ENCODE measurements around the gene LGALS12. TPM values are rescaled to one million over a fixed set of nuclear protein-coding genes. Genes with fewer than 3 reads are reported as not detected.

LGALS12 gene
- total RNA-seq, 4 donors from 2014 or later: 30.2 to 230 (median 71.0) TPM

DNA sequence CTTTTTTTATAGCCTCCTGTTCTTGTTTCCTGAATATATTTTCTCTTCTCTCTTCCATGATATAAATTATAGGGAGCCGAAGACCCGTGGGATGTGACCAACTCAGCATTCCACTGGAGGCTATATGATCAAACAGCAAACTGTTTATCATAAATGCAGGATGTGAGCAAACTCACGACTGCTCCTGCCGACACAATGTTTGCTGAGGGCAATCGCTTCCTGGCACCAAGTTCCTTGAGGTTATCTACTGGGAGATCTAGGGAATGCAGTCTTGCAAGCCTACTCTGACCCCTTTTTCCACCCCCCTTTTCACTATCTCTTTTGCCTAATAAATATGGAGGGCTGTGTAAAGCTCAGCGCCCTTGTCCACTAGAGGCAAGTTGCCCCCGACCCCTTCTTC lies 17.3 kb downstream of the LGALS12 start:
- TF ChIP-seq, protein P1, sequence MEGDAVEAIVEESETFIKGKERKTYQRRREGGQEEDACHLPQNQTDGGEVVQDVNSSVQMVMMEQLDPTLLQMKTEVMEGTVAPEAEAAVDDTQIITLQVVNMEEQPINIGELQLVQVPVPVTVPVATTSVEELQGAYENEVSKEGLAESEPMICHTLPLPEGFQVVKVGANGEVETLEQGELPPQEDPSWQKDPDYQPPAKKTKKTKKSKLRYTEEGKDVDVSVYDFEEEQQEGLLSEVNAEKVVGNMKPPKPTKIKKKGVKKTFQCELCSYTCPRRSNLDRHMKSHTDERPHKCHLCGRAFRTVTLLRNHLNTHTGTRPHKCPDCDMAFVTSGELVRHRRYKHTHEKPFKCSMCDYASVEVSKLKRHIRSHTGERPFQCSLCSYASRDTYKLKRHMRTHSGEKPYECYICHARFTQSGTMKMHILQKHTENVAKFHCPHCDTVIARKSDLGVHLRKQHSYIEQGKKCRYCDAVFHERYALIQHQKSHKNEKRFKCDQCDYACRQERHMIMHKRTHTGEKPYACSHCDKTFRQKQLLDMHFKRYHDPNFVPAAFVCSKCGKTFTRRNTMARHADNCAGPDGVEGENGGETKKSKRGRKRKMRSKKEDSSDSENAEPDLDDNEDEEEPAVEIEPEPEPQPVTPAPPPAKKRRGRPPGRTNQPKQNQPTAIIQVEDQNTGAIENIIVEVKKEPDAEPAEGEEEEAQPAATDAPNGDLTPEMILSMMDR (IDR thresholded peaks at IDR 0.05; ENCODE audit: low read depth): no peak

DNA sequence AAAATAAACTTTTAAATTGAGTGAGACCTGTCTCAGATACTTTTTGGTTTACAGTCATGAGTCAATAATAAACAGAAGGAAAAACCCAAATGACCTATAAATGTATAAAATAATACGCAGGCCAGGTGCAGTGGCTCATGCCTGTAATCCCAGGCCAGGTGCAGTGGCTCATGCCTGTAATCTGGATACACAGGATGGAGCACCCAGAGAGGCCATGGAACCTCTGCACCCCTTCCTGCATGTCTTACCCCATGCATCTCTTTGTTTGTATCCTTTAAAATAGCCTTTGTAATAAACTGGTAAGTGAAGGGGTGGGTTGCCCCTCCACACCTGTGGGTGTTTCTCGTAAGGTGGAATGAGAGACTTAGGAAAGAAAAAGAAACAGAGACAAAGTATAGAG lies 21.8 kb downstream of the LGALS12 start:
- TF ChIP-seq, protein P1 (IDR thresholded peaks at IDR 0.05; ENCODE audit: low read depth): no peak

DNA sequence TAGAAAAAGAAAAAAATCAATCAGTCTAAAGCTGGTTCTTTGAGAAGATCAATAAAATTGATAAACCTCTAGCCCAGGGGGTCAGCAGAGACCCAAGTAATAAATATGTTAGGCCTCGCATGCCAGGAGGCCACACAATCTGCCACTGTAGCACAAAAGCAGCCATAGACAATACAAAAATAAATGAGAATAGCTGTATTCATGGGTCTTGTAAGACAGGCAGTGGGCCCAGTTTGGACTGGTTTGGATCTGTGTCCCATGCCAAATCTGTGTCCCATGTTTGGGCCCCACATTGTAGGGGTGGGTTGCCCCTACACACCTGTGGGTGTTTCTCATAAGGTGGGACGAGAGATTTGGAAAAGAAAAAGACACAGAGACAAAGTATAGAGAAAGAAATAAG lies 24.1 kb downstream of the LGALS12 start:
- TF ChIP-seq, protein P1 (IDR thresholded peaks at IDR 0.05; ENCODE audit: low read depth): no peak

DNA sequence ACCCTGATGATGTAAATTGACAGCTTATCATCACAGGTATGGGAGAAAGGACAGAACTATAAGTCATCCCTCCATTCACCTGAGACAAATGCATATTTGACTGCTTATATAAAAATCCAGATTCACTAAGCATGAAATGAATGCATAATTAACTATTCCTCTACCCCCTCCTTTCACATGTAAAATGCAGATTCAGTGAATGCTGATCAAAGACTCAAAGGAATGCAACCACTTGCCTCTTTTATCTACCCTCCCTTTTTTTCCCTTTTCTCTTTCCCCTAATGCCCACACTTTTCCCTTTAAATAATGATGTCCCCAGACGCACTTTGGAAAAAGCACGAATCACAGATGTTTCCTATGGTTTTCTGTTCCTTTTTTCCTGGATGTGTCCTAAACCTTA lies 26.2 kb downstream of the LGALS12 start:
- TF ChIP-seq, protein P1 (IDR thresholded peaks at IDR 0.05; ENCODE audit: low read depth): no peak

DNA sequence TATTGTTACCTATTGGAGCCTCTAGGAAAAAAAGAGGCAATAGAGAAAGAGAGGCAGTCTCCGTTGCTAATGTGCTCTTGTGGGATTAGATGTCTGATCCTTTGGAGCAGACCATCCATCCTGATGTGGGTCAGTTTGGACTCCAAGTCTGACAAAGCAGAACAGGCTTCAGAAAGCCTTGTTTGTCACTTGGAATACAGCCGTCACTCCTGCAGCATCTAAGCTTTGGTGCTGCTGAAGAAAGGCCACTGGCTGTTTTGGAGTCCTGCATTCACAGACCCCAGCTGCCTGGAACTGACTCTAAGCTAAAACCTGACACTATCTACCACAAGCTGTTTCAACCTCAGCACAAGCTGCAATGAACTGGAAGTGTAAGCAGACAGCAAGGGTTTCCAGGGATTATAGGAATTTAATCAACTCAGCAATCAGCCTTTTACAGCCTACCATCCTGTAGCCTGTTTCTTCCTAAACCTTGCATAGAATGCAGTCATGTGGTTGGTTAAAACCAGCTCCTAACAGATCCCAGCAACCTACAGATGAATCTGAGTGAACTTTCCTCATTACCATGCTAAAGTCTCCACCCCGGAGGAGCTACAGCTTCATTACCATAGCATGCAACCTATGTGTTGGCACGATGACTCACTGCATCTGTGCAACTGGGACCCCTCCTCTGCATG lies 27.1 kb downstream of the LGALS12 start:
- TF ChIP-seq, protein P1 (IDR thresholded peaks at IDR 0.05; ENCODE audit: low read depth): no peak

DNA sequence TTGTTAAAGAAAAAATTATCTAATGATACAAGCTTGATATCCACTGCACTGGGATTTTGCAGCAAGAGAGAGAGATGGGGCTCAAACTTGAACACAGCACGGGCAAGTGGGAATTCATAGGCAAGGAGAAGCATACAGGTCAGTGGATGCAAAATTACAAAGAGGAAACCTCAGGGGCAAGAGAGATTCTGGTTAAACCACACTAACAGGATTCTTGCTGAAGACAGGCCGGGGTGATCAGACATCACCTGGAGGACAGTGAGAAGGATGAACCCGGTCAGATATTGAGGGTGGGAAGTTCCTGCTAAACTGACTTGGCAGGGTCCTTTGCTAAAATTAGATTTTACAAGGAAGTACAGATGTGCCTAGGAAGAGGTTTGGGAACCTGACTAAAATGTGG lies 28.2 kb downstream of the LGALS12 start:
- TF ChIP-seq, protein P1 (IDR thresholded peaks at IDR 0.05; ENCODE audit: low read depth): no peak

DNA sequence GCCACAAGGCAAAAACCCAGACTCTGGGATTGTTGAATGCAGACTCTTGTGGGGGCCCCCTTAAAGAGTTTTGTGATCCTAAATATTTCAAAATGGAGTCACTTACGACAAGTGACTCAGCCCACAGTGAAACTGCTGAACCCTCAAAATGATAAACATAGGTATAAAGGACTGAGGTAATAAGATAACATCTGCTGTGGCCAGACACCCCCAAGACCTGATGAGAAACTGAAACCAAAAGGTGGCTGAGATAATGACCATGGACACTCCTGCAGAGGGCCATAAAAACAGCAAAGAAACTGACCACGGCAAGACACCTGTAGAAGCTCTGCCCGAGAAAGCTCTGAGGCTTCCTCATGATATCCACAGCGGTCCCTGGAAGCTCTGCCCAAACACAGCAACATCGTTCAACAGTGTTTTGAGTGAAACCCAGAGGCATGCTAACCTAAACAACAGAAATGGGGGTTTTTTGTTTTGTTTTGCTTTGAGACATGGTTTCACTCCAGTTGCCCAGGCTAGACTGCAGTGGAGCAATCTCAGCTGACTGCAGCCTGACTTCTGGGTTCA lies 29.1 kb downstream of the LGALS12 start:
- TF ChIP-seq, protein P1 (IDR thresholded peaks at IDR 0.05; ENCODE audit: low read depth): no peak
